Lower leg skin (tissue), 4 donors: ENCODE results near the gene CREG1. TPM values are rescaled to one million over a fixed set of nuclear protein-coding genes. Genes with fewer than 3 reads are reported as not detected.

Experiments used
- DNase-seq, 2 donors: peaks; one replicate each; pipeline ENCODE4 v3.0.0-alpha.2; 2019; ENCODE audit warnings: low spot score in 2 of 2
- H3K4me3 ChIP-seq: fragments of 200-600 bp; sonication (generic); 2 replicates; pipeline ENCODE4 v1.5.1; 2017; ENCODE audit warnings: mild to moderate bottlenecking, low read depth; ENCODE audit not compliant: poor library complexity, severe bottlenecking
- POLR2A ChIP-seq, 2 donors: fragments of 450-650 bp; IDR thresholded peaks; one replicate each; pipeline ENCODE4 v1.6.1; 2016 to 2017; ENCODE audit warnings: antibody characterized with exemption in 2 of 2, mild to moderate bottlenecking in 1 of 2, moderate library complexity in 1 of 2
- WGBS, 2 donors: methylation state at CpG; one replicate each; pipeline ENCODE4 v1.1.5; 2018; 5-methylcytosine and 5-hydroxymethylcytosine counted together
- intact Hi-C: fragments of 100-400 bp; cut with DNase I; formaldehyde crosslinking; loops from one replicate; pipeline ENCODE4 v1.15.0; 2023; ENCODE audit warnings: low total_unique reads
- total RNA-seq, 4 donors: library from RNA; depleted of rRNA; stranded (reverse); fragments of >200 nt; gene quantifications; one replicate each; pipeline ENCODE4 v1.1.0, GENCODE V29; 2016
- TF ChIP-seq, protein P1 (sequence below), 3 donors: fragments of 450-650 bp; IDR thresholded peaks; one replicate each; pipeline ENCODE4 v1.5.1; 2016; ENCODE audit warnings: antibody characterized with exemption in 3 of 3, mild to moderate bottlenecking in 3 of 3, moderate library complexity in 2 of 3

Gene CREG1
- total RNA-seq, 4 donors from 2014 or later: 196 to 467 (median 339) TPM

GRCh38 chr1:167593860-167594259 lies 40.3 kb upstream of the CREG1 start:
- 74 to 90% methylated on average over 5 of the region's 5 CpGs for WGBS, 2 donors
- no peak for DNase-seq
- TF ChIP-seq, protein P1, sequence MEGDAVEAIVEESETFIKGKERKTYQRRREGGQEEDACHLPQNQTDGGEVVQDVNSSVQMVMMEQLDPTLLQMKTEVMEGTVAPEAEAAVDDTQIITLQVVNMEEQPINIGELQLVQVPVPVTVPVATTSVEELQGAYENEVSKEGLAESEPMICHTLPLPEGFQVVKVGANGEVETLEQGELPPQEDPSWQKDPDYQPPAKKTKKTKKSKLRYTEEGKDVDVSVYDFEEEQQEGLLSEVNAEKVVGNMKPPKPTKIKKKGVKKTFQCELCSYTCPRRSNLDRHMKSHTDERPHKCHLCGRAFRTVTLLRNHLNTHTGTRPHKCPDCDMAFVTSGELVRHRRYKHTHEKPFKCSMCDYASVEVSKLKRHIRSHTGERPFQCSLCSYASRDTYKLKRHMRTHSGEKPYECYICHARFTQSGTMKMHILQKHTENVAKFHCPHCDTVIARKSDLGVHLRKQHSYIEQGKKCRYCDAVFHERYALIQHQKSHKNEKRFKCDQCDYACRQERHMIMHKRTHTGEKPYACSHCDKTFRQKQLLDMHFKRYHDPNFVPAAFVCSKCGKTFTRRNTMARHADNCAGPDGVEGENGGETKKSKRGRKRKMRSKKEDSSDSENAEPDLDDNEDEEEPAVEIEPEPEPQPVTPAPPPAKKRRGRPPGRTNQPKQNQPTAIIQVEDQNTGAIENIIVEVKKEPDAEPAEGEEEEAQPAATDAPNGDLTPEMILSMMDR (IDR thresholded peaks at IDR 0.05): no peak
- TF ChIP-seq POLR2A (IDR thresholded peaks at IDR 0.05): no peak
- intact Hi-C loops: no loop called here
- no peak overlapping the region for H3K4me3 ChIP-seq

DNA sequence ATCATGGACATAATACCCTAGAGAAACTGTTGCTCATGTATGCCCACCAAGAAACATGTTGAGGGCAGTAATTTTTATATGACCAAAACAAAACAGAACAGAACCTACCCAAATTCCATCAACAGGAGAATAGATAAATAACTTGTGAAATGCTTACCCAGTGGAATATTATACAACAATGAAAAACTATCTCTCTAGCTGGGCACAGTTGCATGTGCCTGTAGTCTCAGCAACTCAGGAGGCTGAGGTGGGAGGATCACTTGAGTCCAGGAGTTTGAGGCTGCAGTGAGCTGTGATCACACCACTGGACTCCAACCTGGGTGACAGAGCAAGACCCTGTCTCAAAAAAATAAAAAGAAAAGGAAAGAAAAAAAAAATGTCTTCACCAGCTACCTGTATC lies 38.9 kb upstream of the CREG1 start:
- DNase-seq: no peak
- intact Hi-C loops: no loop called here

GRCh38 chr1:167588361-167588760 lies 34.8 kb upstream of the CREG1 start:
- intact Hi-C loops: no loop called here
- H3K4me3 ChIP-seq: no peak overlapping the region
- TF ChIP-seq, protein P1 (IDR thresholded peaks at IDR 0.05): no peak
- TF ChIP-seq POLR2A (IDR thresholded peaks at IDR 0.05): no peak
- 91 to 92% methylated on average over 2 of the region's 2 CpGs for WGBS, 2 donors
- no peak for DNase-seq

More for the DNA sequence above, 38.9 kb upstream of the CREG1 start:
- no peak overlapping the region for H3K4me3 ChIP-seq
- TF ChIP-seq POLR2A (IDR thresholded peaks at IDR 0.05): no peak
- TF ChIP-seq, protein P1 (IDR thresholded peaks at IDR 0.05): no peak

GRCh38 chr1:167587872-167588271 lies 34.3 kb upstream of the CREG1 start:
- TF ChIP-seq, protein P1 (IDR thresholded peaks at IDR 0.05): no peak
- TF ChIP-seq POLR2A (IDR thresholded peaks at IDR 0.05): no peak
- H3K4me3 ChIP-seq: no peak overlapping the region
- DNase-seq: no peak
- 64 to 78% methylated on average over 1 of the region's 1 CpG for WGBS, 2 donors
- intact Hi-C loops: no loop called here

DNA sequence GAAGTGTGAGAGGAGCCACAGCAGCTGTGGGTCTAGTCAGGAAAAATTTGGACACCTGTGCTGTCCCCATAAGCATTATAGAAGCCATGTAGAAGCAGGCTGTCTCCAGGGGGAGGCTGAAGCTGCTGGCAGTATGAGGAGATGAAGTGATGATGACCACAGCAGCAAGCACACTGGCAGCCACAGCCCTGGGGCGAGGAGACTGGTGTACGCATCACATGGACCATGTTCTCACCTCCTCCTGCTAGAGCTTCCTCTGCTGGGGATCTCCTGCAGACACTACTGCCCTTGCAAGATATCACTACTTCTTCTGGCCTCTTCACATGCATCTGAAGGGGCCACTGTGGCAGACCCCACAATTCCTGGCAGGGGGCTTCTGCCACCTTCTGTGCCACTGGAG lies 33.8 kb upstream of the CREG1 start:
- no peak for DNase-seq
- TF ChIP-seq POLR2A (IDR thresholded peaks at IDR 0.05): no peak
- TF ChIP-seq, protein P1 (IDR thresholded peaks at IDR 0.05): no peak
- WGBS, 2 donors: 69 to 96% methylated on average over 2 of the region's 2 CpGs
- intact Hi-C loops: no loop called here
- no peak overlapping the region for H3K4me3 ChIP-seq

GRCh38 chr1:167584581-167584980 lies 31.0 kb upstream of the CREG1 start:
- no peak for TF ChIP-seq POLR2A (IDR thresholded peaks at IDR 0.05)
- TF ChIP-seq, protein P1 (IDR thresholded peaks at IDR 0.05): no peak

More at GRCh38 chr1:167584581-167584980, 31.0 kb upstream of the CREG1 start:
- DNase-seq: no peak
- H3K4me3 ChIP-seq: no peak overlapping the region
- intact Hi-C loops: no loop called here
- 76 to 83% methylated on average over 3 of the region's 3 CpGs for WGBS, 2 donors
